K562 (cell line): ENCODE measurements around the gene SRRM5. TPM values are rescaled to one million over a fixed set of nuclear protein-coding genes. Genes with fewer than 3 reads are reported as not detected.

Experiments
- CTCFL ChIP-seq: IDR thresholded peaks from 2 replicates; pipeline ENCODE4 v1.6.1; 2011; ENCODE audit warnings: borderline replicate concordance, low read depth, mild to moderate bottlenecking, moderate library complexity, low read length; ENCODE audit not compliant: insufficient read depth, poor library complexity, severe bottlenecking
- DNMT1 ChIP-seq: fragments of 450-650 bp; IDR thresholded peaks from 2 replicates; pipeline ENCODE4 v1.6.1; 2016; ENCODE audit warnings: antibody characterized with exemption, mild to moderate bottlenecking
- HDAC3 ChIP-seq: fragments of 450-650 bp; IDR thresholded peaks from 2 replicates; pipeline ENCODE4 v1.6.1; 2018; ENCODE audit warnings: borderline replicate concordance, mild to moderate bottlenecking, moderate library complexity; ENCODE audit not compliant: partially characterized antibody
- HINFP ChIP-seq: fragments of 450-650 bp; conservative IDR thresholded peaks from 2 replicates; pipeline ENCODE4 v1.6.1; 2016; ENCODE audit warnings: missing genetic modification characterization, low read depth, mild to moderate bottlenecking, control low read depth, missing compliant biosample characterization
- NCOA2 ChIP-seq, 2 experiments: fragments of 450-650 bp; IDR thresholded peaks; 2 replicates each; pipeline ENCODE4 v1.6.1; 2018; ENCODE audit warnings: mild to moderate bottlenecking in 2 of 2, moderate library complexity in 1 of 2; ENCODE audit not compliant: partially characterized antibody in 2 of 2
- PHF21A ChIP-seq: fragments of 450-650 bp; IDR thresholded peaks from 2 replicates; pipeline ENCODE4 v1.6.1; 2017; ENCODE audit warnings: low read depth, borderline replicate concordance
- SMAD2 ChIP-seq: fragments of 150-350 bp; IDR thresholded peaks from 2 replicates; pipeline ENCODE4 v1.6.1; 2014; ENCODE audit warnings: low read depth, mild to moderate bottlenecking, low read length
- SMAD4 ChIP-seq: fragments of 250-450 bp; sonication (Bioruptor Pico); conservative IDR thresholded peaks from 2 replicates; pipeline ENCODE4 v1.8.0; 2021; ENCODE audit warnings: inconsistent platforms, mild to moderate bottlenecking, moderate library complexity
- TCF3 ChIP-seq: sonication (generic); formaldehyde crosslinking; IDR thresholded peaks from 2 replicates; pipeline ENCODE4 v1.4.0; 2020; ENCODE audit warnings: mild to moderate bottlenecking, missing genetic modification reagents
- ZFP36 ChIP-seq: fragments of 150-350 bp; IDR thresholded peaks from 2 replicates; pipeline ENCODE4 v1.6.1; 2018; ENCODE audit warnings: low read length, low read depth; ENCODE audit not compliant: partially characterized antibody
- ZNF184 ChIP-seq: sonication (generic); formaldehyde crosslinking; IDR thresholded peaks from 2 replicates; pipeline ENCODE4 v1.5.0; 2020; ENCODE audit warnings: missing genetic modification reagents
- ZNF24 ChIP-seq: fragments of 450-650 bp; IDR thresholded peaks from 2 replicates; pipeline ENCODE4 v1.6.1; 2016
- ZNF778 ChIP-seq: fragments of 450-650 bp; formaldehyde crosslinking; IDR thresholded peaks from 2 replicates; pipeline ENCODE4 v1.4.0; 2020; ENCODE audit warnings: mild to moderate bottlenecking, moderate library complexity
- ZNF830 ChIP-seq: fragments of 250-450 bp; sonication (Bioruptor Pico); IDR thresholded peaks from 2 replicates; pipeline ENCODE4 v1.5.0; 2021; ENCODE audit warnings: mild to moderate bottlenecking
- polyA plus RNA-seq, 8 experiments: library from polyadenylated mRNA; depleted of rRNA in 4 of 8; stranded (reverse) in 5 of 8; unstranded in 3 of 8; fragments of >200 nt; fragmentation: Nextera tagmentation in 2 of 8; fragmentation: Illumina TruSeq in 1 of 8; extraction: Ambion mirVana in 2 of 8; extraction: Trizol in 1 of 8; gene quantifications; 2 replicates each; pipeline versions ENCODE4 v1.2.1 to v1.2.3, GENCODE V29; 2011 to 2014; ENCODE audit warnings: inconsistent platforms in 1 of 8, missing spikeins in 1 of 8
- total RNA-seq, 7 experiments: library from RNA; depleted of rRNA in 6 of 7; stranded (reverse); fragments of >200 nt in 6 of 7; fragmentation: Illumina TruSeq in 2 of 7; extraction: Trizol in 2 of 7; gene quantifications; 2 replicates each; pipeline versions ENCODE4 v1.2.1 to v1.2.3, GENCODE V29; 2011 to 2021; ENCODE audit warnings: low replicate concordance in 1 of 7
- TF ChIP-seq, protein P1 (sequence below): fragments of 250-450 bp; sonication (Bioruptor Pico); IDR thresholded peaks from 2 replicates; pipeline ENCODE4 v1.4.0; 2020
- TF ChIP-seq, protein P2 (sequence below): fragments of 250-450 bp; sonication (Bioruptor Pico); IDR thresholded peaks from 2 replicates; pipeline ENCODE4 v1.9.0; 2021; ENCODE audit warnings: mild to moderate bottlenecking, inconsistent platforms
- TF ChIP-seq, protein P3 (sequence below), 2 experiments: fragments of 250-450 bp in 1 of 2; fragments of 450-650 bp in 1 of 2; sonication (Bioruptor Pico) in 1 of 2; IDR thresholded peaks; 2 replicates each; pipeline versions ENCODE4 v1.6.1 to v1.8.0; 2016 to 2021; ENCODE audit warnings: mild to moderate bottlenecking in 2 of 2, moderate library complexity in 2 of 2, missing compliant biosample characterization in 1 of 2, missing genetic modification characterization in 1 of 2

SRRM5 gene
- total and polyA plus RNA-seq, 9 of the 15 experiments (the other 6 are each of a cell fraction or from before 2014, with no cell fraction given) = 0.09 to 0.45 (median 0.18) TPM; not detected in 2

- TF ChIP-seq HINFP (tag) (no peak), CTCFL (peak; percentile 29), SMAD2 (no peak), DNMT1 (no peak), ZFP36 (peak; percentile 42), TCF3 (no peak), ZNF184 (CRISPR knock-in tag) (no peak), SMAD4 (CRISPR knock-in tag) (no peak), ZNF830 (no peak), ZNF778 (CRISPR knock-in tag) (no peak), NCOA2 (IDR thresholded peaks at IDR 0.05; ENCODE audit: partially characterized antibody in 2 of 2) (no peak), HDAC3 (no peak), ZNF24 (no peak), PHF21A (no peak)
- TF ChIP-seq, protein P1, sequence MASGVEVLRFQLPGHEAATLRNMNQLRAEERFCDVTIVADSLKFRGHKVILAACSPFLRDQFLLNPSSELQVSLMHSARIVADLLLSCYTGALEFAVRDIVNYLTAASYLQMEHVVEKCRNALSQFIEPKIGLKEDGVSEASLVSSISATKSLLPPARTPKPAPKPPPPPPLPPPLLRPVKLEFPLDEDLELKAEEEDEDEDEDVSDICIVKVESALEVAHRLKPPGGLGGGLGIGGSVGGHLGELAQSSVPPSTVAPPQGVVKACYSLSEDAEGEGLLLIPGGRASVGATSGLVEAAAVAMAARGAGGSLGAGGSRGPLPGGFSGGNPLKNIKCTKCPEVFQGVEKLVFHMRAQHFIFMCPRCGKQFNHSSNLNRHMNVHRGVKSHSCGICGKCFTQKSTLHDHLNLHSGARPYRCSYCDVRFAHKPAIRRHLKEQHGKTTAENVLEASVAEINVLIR (CRISPR knock-in tag) = no peak
- TF ChIP-seq, protein P2, sequence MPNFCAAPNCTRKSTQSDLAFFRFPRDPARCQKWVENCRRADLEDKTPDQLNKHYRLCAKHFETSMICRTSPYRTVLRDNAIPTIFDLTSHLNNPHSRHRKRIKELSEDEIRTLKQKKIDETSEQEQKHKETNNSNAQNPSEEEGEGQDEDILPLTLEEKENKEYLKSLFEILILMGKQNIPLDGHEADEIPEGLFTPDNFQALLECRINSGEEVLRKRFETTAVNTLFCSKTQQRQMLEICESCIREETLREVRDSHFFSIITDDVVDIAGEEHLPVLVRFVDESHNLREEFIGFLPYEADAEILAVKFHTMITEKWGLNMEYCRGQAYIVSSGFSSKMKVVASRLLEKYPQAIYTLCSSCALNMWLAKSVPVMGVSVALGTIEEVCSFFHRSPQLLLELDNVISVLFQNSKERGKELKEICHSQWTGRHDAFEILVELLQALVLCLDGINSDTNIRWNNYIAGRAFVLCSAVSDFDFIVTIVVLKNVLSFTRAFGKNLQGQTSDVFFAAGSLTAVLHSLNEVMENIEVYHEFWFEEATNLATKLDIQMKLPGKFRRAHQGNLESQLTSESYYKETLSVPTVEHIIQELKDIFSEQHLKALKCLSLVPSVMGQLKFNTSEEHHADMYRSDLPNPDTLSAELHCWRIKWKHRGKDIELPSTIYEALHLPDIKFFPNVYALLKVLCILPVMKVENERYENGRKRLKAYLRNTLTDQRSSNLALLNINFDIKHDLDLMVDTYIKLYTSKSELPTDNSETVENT (CRISPR knock-in tag) = peak; percentile 48; the same call in 1 of the 2 replicates
- TF ChIP-seq, protein P3, sequence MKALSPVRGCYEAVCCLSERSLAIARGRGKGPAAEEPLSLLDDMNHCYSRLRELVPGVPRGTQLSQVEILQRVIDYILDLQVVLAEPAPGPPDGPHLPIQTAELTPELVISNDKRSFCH (CRISPR knock-in tag; IDR thresholded peaks at IDR 0.05) = no peak
- TF ChIP-seq, protein P3 (tag; IDR thresholded peaks at IDR 0.05) = no peak
These were observed 16.9 kb upstream of the SRRM5 start (continued) for GRCh38 chr19:43594710-43595604.
